Type B pancreatic cell (in vitro differentiated cells): ENCODE measurements around the gene XPO5. TPM values are rescaled to one million over a fixed set of nuclear protein-coding genes. Genes with fewer than 3 reads are reported as not detected.
A peak's percentile ranks its signal among the peaks of the same experiment; 100 is the strongest.

Experiments used
- DNase-seq: peaks from one replicate; pipeline ENCODE4 v3.0.0; 2021; ENCODE audit warnings: mixed read lengths; ENCODE audit not compliant: unreplicated experiment; ENCODE audit errors: extremely low spot score
- H3K27ac Mint-ChIP-seq: 2 replicates; pipeline ENCODE4 v1.8.0; 2021; ENCODE audit warnings: mild to moderate bottlenecking, mixed read lengths
- H3K27me3 Mint-ChIP-seq: 2 replicates; pipeline ENCODE4 v1.8.0; 2021; ENCODE audit warnings: mixed read lengths
- H3K36me3 Mint-ChIP-seq: 2 replicates; pipeline ENCODE4 v1.8.0; 2021; ENCODE audit warnings: mixed read lengths
- H3K4me1 Mint-ChIP-seq: one replicate; pipeline ENCODE4 v1.8.0; 2021; ENCODE audit warnings: mixed read lengths; ENCODE audit not compliant: unreplicated experiment
- H3K4me3 Mint-ChIP-seq: 2 replicates; pipeline ENCODE4 v1.8.0; 2021; ENCODE audit warnings: mild to moderate bottlenecking, mixed read lengths
- H3K9me3 Mint-ChIP-seq: 2 replicates; pipeline ENCODE4 v1.8.0; 2021; ENCODE audit warnings: mixed read lengths
- CTCF ChIP-seq: fragments of 200-600 bp; sonication (generic); conservative IDR thresholded peaks from 2 replicates; pipeline ENCODE4 v1.5.0; 2021; ENCODE audit warnings: antibody characterized with exemption, mild to moderate bottlenecking
- total RNA-seq: library from RNA; stranded (reverse); gene quantifications from 2 replicates; pipeline ENCODE4 v1.2.1, GENCODE V29; 2021; ENCODE audit warnings: low replicate concordance

The XPO5 gene
- total RNA-seq, 1 donor from 2014 or later: 61.1 TPM

GRCh38 chr6:43489277-43490072, 86.4 kb downstream of the XPO5 start:
- TF ChIP-seq CTCF: no peak
- no peak for DNase-seq
- Mint-ChIP-seq H3K9me3 (no peaks in the 10 kb centered on the region), H3K36me3 (no peaks in the 10 kb centered on the region), H3K4me1 (peaks cover 29% of the 10 kb centered on the region), H3K27ac (no peak overlapping the region), H3K27me3 (no peaks in the 10 kb centered on the region), H3K4me3 (no peak overlapping the region)

GRCh38 chr6:43488667-43489276, 87.1 kb downstream of the XPO5 start:
- Mint-ChIP-seq H3K4me1 (peaks cover 24% of the 10 kb centered on the region), H3K36me3 (no peaks in the 10 kb centered on the region), H3K27me3 (no peaks in the 10 kb centered on the region), H3K27ac (no peak overlapping the region), H3K9me3 (no peaks in the 10 kb centered on the region), H3K4me3 (no peak overlapping the region)
- TF ChIP-seq CTCF: no peak
- no peak for DNase-seq

GRCh38 chr6:43481591-43482236, 94.1 kb downstream of the XPO5 start:
- no peaks in the 10 kb centered on the region for H3K9me3 Mint-ChIP-seq
- peaks cover 49% of the 10 kb centered on the region for H3K4me1 Mint-ChIP-seq
- peak overlapping the region; percentile 53 for H3K27ac Mint-ChIP-seq
- H3K36me3 Mint-ChIP-seq: peaks cover 4% of the 10 kb centered on the region
- H3K4me3 Mint-ChIP-seq: peak overlapping the region; percentile 58
- no peak for DNase-seq
- no peak for TF ChIP-seq CTCF
- no peaks in the 10 kb centered on the region for H3K27me3 Mint-ChIP-seq

GRCh38 chr6:43481075-43481474, 94.8 kb downstream of the XPO5 start:
- Mint-ChIP-seq H3K27ac (no peak overlapping the region), H3K4me1 (peaks cover 50% of the 10 kb centered on the region), H3K27me3 (no peaks in the 10 kb centered on the region), H3K9me3 (no peaks in the 10 kb centered on the region), H3K36me3 (peaks cover 4% of the 10 kb centered on the region), H3K4me3 (no peak overlapping the region)
- TF ChIP-seq CTCF: no peak
- DNase-seq: no peak

GRCh38 chr6:43478008-43478372, 97.8 kb downstream of the XPO5 start:
- Mint-ChIP-seq H3K36me3 (peaks cover under 1% of the 10 kb centered on the region), H3K27me3 (no peaks in the 10 kb centered on the region), H3K4me1 (peaks cover 46% of the 10 kb centered on the region), H3K4me3 (peak overlapping the region; percentile 96), H3K9me3 (no peaks in the 10 kb centered on the region), H3K27ac (peak overlapping the region; percentile 89)
- no peak for DNase-seq
- no peak for TF ChIP-seq CTCF
